Testis (tissue), 2 donors: Measurements from ENCODE around the gene ECI1.
"Not testable (repeated sequence)": the region's sequence is repeated elsewhere in the genome, so short reads cannot be mapped to it uniquely, and the experiment has no call there.

ENCODE experiments used
- CTCF ChIP-seq, 3 experiments: fragments of 450-650 bp in 2 of 3; fragments of 200-600 bp in 1 of 3; sonication (generic) in 1 of 3; IDR thresholded peaks; one replicate each; pipeline ENCODE4 v1.5.1; 2016 to 2019; ENCODE audit warnings: antibody characterized with exemption in 3 of 3, mild to moderate bottlenecking in 2 of 3, moderate library complexity in 1 of 3
- POLR2A ChIP-seq: fragments of 450-650 bp; IDR thresholded peaks from one replicate; pipeline ENCODE4 v1.6.1; 2017; ENCODE audit warnings: antibody characterized with exemption, mild to moderate bottlenecking, moderate library complexity

GRCh38 chr16:2258530-2258929, 7.1 kb upstream of the ECI1 start:
- not testable (repeated sequence) for TF ChIP-seq CTCF (IDR thresholded peaks at IDR 0.05); POLR2A
